ENCODE results near the gene HS3ST3B1. TPM values are rescaled to one million over a fixed set of nuclear protein-coding genes. Genes with fewer than 3 reads are reported as not detected.

Gene HS3ST3B1
- total RNA-seq, 4 donors from 2014 or later, result 1.5 to 5.3 (median 3.1) TPM; not detected in 1

DNA sequence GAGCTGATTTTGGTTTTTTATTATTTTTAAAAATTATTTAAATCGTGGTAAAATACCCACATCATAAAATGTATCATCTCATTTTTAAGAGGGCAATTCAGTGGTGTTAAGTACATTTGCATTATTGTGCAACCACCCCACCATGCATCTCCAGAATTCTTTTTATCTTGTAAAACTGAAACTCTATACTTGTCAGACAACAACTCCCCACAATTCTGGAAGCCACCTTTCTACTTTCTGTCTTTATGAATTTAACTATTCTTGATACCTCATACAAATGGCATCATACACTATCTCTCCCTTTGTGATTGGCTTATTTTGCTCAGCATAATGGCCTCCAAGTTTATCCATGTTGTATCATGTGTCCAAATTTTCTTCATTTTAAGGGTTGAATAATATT, 97.9 kb downstream of the HS3ST3B1 start:
- no peak for DNase-seq
- no peak for TF ChIP-seq POLR2A (IDR thresholded peaks at IDR 0.05)
- TF ChIP-seq, protein P1, sequence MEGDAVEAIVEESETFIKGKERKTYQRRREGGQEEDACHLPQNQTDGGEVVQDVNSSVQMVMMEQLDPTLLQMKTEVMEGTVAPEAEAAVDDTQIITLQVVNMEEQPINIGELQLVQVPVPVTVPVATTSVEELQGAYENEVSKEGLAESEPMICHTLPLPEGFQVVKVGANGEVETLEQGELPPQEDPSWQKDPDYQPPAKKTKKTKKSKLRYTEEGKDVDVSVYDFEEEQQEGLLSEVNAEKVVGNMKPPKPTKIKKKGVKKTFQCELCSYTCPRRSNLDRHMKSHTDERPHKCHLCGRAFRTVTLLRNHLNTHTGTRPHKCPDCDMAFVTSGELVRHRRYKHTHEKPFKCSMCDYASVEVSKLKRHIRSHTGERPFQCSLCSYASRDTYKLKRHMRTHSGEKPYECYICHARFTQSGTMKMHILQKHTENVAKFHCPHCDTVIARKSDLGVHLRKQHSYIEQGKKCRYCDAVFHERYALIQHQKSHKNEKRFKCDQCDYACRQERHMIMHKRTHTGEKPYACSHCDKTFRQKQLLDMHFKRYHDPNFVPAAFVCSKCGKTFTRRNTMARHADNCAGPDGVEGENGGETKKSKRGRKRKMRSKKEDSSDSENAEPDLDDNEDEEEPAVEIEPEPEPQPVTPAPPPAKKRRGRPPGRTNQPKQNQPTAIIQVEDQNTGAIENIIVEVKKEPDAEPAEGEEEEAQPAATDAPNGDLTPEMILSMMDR (IDR thresholded peaks at IDR 0.05), result no peak
- no peaks in the 10 kb centered on the region for H3K9me3 ChIP-seq
- no peaks in the 10 kb centered on the region for H3K36me3 ChIP-seq
- no peaks in the 10 kb centered on the region for H3K27me3 ChIP-seq
- no peak overlapping the region for H3K27ac ChIP-seq
- intact Hi-C loops (cut with DNase I; ENCODE audit: low total_unique reads), result no loop called here
- no peaks in the 10 kb centered on the region for H3K4me1 ChIP-seq
- no peak overlapping the region for H3K4me3 ChIP-seq

Other genes with a start within 250 kb of the HS3ST3B1 start
- 10 to 100 TPM in 2 of 4 donors, 1 to 10 TPM in 2; 3.2 to 23.4 (median 10.9) TPM for gene COX10, start 231.6 kb upstream of the HS3ST3B1 start, total RNA-seq
- not detected for gene CDRT15, start 64.2 kb upstream of the HS3ST3B1 start, total RNA-seq